Forelimb muscle (tissue), 1 donor: Measurements from ENCODE around the gene SELENOP. TPM values are rescaled to one million over a fixed set of nuclear protein-coding genes. Genes with fewer than 3 reads are reported as not detected.

Experiments used
- polyA plus RNA-seq: library from polyadenylated mRNA; unstranded; fragments of 120-200 nt; gene quantifications from one replicate; pipeline ENCODE4 v1.2.1, GENCODE V29; 2013; ENCODE audit not compliant: insufficient read length

Gene SELENOP
- polyA plus RNA-seq, 1 donor, result 98.3 TPM

Other genes starting within 250 kb of the SELENOP start
- gene CCDC152, start 55.1 kb downstream of the SELENOP start, polyA plus RNA-seq, result 3.6 TPM
- gene ANXA2R, start 228.4 kb upstream of the SELENOP start, polyA plus RNA-seq, result 0.89 TPM